Peyer's patch (tissue), 4 donors: ENCODE measurements around the gene FAM133A.

Experiments used
- CTCF ChIP-seq, 6 experiments: fragments of 450-650 bp in 4 of 6; fragments of 200-600 bp in 2 of 6; sonication (generic) in 1 of 6; IDR thresholded peaks; one replicate each; pipeline ENCODE4 v1.5.1; 2017 to 2019; ENCODE audit warnings: antibody characterized with exemption in 6 of 6, mild to moderate bottlenecking in 3 of 6, moderate library complexity in 1 of 6
- POLR2A ChIP-seq, 2 donors: fragments of 450-650 bp; IDR thresholded peaks; one replicate each; pipeline ENCODE4 v1.5.1; 2017; ENCODE audit warnings: antibody characterized with exemption in 2 of 2, mild to moderate bottlenecking in 2 of 2, moderate library complexity in 2 of 2

GRCh38 chrX:93649381-93649780 is 24.6 kb upstream of the FAM133A start:
- TF ChIP-seq CTCF (IDR thresholded peaks at IDR 0.05): no peak
- TF ChIP-seq POLR2A (IDR thresholded peaks at IDR 0.05): no peak
